Measurements from ENCODE around the gene NSDHL.

Gene NSDHL

DNA sequence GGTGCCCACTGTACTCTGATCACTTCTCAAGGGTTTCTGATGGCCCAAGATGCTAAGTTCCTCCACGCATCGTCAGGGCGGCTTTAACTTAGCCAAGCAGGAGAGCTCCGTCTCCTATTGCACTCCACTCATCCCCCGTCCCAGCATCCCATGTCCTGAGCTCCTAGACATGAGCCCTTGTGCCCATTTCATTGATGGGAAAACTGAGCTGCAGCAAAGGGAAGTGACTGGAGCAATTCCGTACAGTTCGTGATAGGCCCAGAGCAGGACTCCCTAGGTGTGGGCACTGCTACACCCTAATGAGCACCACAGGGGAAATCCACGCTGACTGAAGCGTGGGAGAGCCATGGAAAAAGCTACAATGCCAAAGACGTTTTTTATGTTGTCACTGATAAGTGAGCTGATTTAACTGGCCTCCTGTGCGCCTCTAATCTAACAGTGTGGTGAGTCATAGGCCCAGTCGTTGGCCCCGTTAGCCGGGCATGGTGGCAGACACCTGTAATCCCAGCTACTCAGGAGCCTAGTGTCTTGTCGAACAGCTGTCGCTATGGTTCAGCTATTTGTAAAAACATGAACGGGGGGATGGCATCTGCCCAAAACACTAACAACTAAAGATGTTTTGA lies 14.9 kb downstream of the NSDHL start:
- no peak overlapping the region for H3K9ac ChIP-seq (ENCODE audit: low read depth, low read length)
- no peaks in the 10 kb centered on the region for H3K4me1 ChIP-seq (ENCODE audit: insufficient read depth, low read length)
- no peak overlapping the region for H3K27ac ChIP-seq (ENCODE audit: low read depth, low read length)
- 90% methylated on average over 17 of the region's 17 CpGs for WGBS
- no peak overlapping the region for H3K4me3 ChIP-seq (ENCODE audit: low read length)
- no peaks in the 10 kb centered on the region for H3K9me3 ChIP-seq (ENCODE audit: insufficient read depth, low read depth, low read length)
- peaks cover 38% of the 10 kb centered on the region for H3K36me3 ChIP-seq (ENCODE audit: insufficient read depth, low read length)
- H3K27me3 ChIP-seq (ENCODE audit: insufficient read depth, low read length), result no peaks in the 10 kb centered on the region

DNA sequence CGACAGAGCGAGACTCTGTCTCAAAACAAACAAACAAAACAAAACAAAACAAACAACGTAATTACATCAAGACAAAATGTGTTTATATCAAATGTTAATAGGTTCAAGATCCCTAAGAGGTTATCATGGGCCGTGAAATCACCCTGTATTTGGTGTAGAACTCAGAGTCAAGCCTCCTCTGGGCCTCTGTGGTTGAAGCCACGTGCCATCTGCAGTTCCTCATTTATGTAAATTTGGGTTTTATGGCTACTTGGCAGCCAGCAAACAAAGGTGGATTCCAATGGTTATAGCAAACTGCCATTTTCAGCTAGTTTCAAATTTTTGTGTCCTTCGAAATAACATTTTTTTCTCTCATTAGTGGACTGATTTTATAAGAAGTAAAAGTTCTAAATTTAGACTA lies 16.4 kb downstream of the NSDHL start:
- Histone ChIP-seq H3K4me1 (ENCODE audit: insufficient read depth, low read length) (no peaks in the 10 kb centered on the region), H3K9me3 (ENCODE audit: insufficient read depth, low read depth, low read length) (no peaks in the 10 kb centered on the region), H3K27me3 (ENCODE audit: insufficient read depth, low read length) (no peaks in the 10 kb centered on the region), H3K36me3 (ENCODE audit: insufficient read depth, low read length) (peaks cover 53% of the 10 kb centered on the region), H3K4me3 (ENCODE audit: low read length) (no peak overlapping the region), H3K9ac (ENCODE audit: low read depth, low read length) (no peak overlapping the region), H3K27ac (ENCODE audit: low read depth, low read length) (no peak overlapping the region)
- WGBS, result 90% methylated on average over 2 of the region's 6 CpGs

DNA sequence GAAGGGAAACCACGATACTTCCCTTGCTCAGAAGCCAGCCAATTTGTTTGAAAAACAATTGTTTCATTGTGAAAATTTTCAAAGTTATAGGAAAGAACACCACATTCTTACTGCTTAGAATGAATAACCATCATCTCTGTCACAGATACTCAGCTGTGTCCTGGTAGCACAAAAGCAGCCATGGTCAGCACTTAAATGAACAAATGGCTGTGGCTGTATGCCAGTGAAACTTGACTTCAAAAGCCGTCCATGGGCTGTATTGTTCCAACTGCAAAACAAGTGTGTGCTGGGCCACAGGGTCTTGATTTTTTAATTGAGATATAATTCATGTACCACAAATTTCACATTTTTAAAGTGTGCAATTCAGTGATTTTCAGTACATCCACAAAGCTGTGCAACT lies 19.6 kb downstream of the NSDHL start:
- H3K9me3 ChIP-seq (ENCODE audit: insufficient read depth, low read depth, low read length), result no peaks in the 10 kb centered on the region
- 89% methylated on average over 1 of the region's 2 CpGs for WGBS
- no peak overlapping the region for H3K27ac ChIP-seq (ENCODE audit: low read depth, low read length)
- H3K4me1 ChIP-seq (ENCODE audit: insufficient read depth, low read length), result no peaks in the 10 kb centered on the region
- H3K4me3 ChIP-seq (ENCODE audit: low read length), result no peak overlapping the region
- H3K27me3 ChIP-seq (ENCODE audit: insufficient read depth, low read length), result no peaks in the 10 kb centered on the region
- H3K36me3 ChIP-seq (ENCODE audit: insufficient read depth, low read length), result peaks cover 55% of the 10 kb centered on the region
- H3K9ac ChIP-seq (ENCODE audit: low read depth, low read length), result no peak overlapping the region

DNA sequence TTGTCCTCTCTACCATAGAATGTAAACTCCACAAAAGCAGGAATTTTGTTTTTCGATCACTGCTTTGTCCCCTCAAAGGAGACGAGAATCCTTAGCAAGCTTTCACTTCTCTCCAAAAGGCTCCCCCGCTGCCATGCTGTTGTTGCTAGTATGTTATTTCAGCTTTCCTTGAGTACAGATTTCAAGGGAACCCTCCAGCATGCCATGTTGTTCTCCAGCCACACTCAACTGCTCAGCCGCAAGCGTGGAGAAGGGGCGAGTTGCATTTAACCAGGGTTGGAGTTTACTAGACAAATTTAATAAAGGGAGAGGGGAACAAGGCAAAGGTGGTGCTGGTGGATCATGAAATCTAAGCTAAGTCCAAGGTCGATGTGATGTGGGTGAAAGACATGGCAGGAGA lies 23.1 kb downstream of the NSDHL start:
- no peak overlapping the region for H3K9ac ChIP-seq (ENCODE audit: low read depth, low read length)
- H3K4me3 ChIP-seq (ENCODE audit: low read length), result no peak overlapping the region
- H3K27ac ChIP-seq (ENCODE audit: low read depth, low read length), result no peak overlapping the region
- H3K36me3 ChIP-seq (ENCODE audit: insufficient read depth, low read length), result peaks cover 54% of the 10 kb centered on the region
- no peaks in the 10 kb centered on the region for H3K9me3 ChIP-seq (ENCODE audit: insufficient read depth, low read depth, low read length)
- 97% methylated on average over 5 of the region's 7 CpGs for WGBS
- no peaks in the 10 kb centered on the region for H3K27me3 ChIP-seq (ENCODE audit: insufficient read depth, low read length)
- no peaks in the 10 kb centered on the region for H3K4me1 ChIP-seq (ENCODE audit: insufficient read depth, low read length)

- Histone ChIP-seq H3K4me1 (ENCODE audit: insufficient read depth, low read length) (no peaks in the 10 kb centered on the region), H3K9me3 (ENCODE audit: insufficient read depth, low read depth, low read length) (no peaks in the 10 kb centered on the region), H3K9ac (ENCODE audit: low read depth, low read length) (no peak overlapping the region), H3K27me3 (ENCODE audit: insufficient read depth, low read length) (no peaks in the 10 kb centered on the region), H3K36me3 (ENCODE audit: insufficient read depth, low read length) (peaks cover 72% of the 10 kb centered on the region), H3K4me3 (ENCODE audit: low read length) (no peak overlapping the region), H3K27ac (ENCODE audit: low read depth, low read length) (no peak overlapping the region)
- WGBS, result 87% methylated on average over 3 of the region's 3 CpGs
These were observed 30.3 kb downstream of the NSDHL start for GRCh38 chrX:152861116-152861515.

DNA sequence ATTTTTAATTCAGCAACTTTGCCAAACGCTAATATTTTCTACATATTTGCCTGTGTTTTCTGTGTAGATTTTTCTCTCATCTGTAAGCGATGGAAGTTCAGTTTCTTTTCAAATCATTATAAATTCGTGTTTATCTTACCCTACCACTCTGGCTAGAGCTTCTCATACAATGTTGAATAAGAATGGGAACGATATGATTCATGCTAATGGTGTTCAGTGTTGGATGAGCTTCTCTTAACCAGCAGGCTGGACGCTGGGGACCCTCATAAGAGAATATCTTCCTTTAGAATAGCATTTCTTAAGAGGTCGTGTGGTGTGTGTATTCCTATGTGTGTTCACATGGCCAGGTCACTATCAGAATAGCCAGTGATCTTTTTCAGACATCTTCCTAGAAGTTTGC lies 31.0 kb downstream of the NSDHL start:
- H3K36me3 ChIP-seq (ENCODE audit: insufficient read depth, low read length), result peaks cover 79% of the 10 kb centered on the region
- H3K27me3 ChIP-seq (ENCODE audit: insufficient read depth, low read length), result no peaks in the 10 kb centered on the region

GRCh38 chrX:152865232-152865920 lies 34.5 kb downstream of the NSDHL start:
- no peak overlapping the region for H3K4me3 ChIP-seq (ENCODE audit: low read length)
- 93% methylated on average over 17 of the region's 17 CpGs for WGBS
- peaks cover 85% of the 10 kb centered on the region for H3K36me3 ChIP-seq (ENCODE audit: insufficient read depth, low read length)
- no peaks in the 10 kb centered on the region for H3K9me3 ChIP-seq (ENCODE audit: insufficient read depth, low read depth, low read length)
- H3K27ac ChIP-seq (ENCODE audit: low read depth, low read length), result no peak overlapping the region
- no peaks in the 10 kb centered on the region for H3K27me3 ChIP-seq (ENCODE audit: insufficient read depth, low read length)
- no peak overlapping the region for H3K9ac ChIP-seq (ENCODE audit: low read depth, low read length)
- H3K4me1 ChIP-seq (ENCODE audit: insufficient read depth, low read length), result no peaks in the 10 kb centered on the region

More for the DNA sequence above, 31.0 kb downstream of the NSDHL start:
- Histone ChIP-seq H3K9ac (ENCODE audit: low read depth, low read length) (no peak overlapping the region), H3K4me3 (ENCODE audit: low read length) (no peak overlapping the region), H3K9me3 (ENCODE audit: insufficient read depth, low read depth, low read length) (no peaks in the 10 kb centered on the region), H3K27ac (ENCODE audit: low read depth, low read length) (no peak overlapping the region), H3K4me1 (ENCODE audit: insufficient read depth, low read length) (no peaks in the 10 kb centered on the region)
- WGBS, result 88% methylated on average over 2 of the region's 6 CpGs

DNA sequence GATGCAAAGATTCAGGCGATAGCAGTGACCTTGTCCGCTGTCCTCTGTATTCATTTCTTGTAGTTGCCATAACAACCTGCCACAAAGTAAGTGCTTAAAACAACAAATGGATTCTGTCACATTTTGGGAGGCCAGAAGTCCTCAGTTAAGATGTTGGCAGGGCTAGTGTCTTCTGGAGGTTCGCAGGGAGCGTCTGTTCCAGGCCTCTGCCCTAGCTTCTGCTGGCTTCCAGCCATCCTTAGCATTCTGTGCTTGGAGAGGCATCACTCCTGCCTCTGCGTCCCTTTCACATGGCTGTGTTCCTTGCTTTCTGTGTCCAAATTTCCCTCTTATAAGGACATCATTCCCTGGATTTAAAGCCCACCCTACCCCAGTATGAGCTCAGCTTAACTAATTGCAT lies 35.5 kb downstream of the NSDHL start:
- Histone ChIP-seq H3K27ac (ENCODE audit: low read depth, low read length) (no peak overlapping the region), H3K9ac (ENCODE audit: low read depth, low read length) (no peak overlapping the region), H3K36me3 (ENCODE audit: insufficient read depth, low read length) (peaks cover 77% of the 10 kb centered on the region), H3K4me1 (ENCODE audit: insufficient read depth, low read length) (no peaks in the 10 kb centered on the region), H3K4me3 (ENCODE audit: low read length) (no peak overlapping the region), H3K9me3 (ENCODE audit: insufficient read depth, low read depth, low read length) (no peaks in the 10 kb centered on the region), H3K27me3 (ENCODE audit: insufficient read depth, low read length) (no peaks in the 10 kb centered on the region)
- 90% methylated on average over 5 of the region's 5 CpGs for WGBS

DNA sequence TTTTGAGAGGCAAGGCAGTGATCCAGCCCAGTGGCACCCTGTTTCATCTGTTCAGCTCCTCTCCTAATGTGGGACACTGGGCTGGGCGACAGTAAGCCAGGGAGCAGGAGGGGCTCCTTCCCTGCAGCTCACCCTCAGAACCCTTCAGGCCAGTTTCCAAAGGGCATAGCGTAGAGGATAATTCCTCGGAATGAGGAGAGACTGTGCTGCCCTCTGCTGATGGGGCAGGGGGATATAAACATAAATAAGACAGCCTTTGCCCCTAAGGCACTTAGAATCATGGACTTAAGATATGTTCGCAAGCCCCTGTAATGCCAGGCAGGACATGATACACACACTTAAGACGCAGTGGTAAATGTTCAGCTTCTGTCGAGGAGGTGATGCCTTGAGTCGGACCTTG lies 39.1 kb downstream of the NSDHL start:
- Histone ChIP-seq H3K27ac (ENCODE audit: low read depth, low read length) (no peak overlapping the region), H3K9ac (ENCODE audit: low read depth, low read length) (no peak overlapping the region), H3K27me3 (ENCODE audit: insufficient read depth, low read length) (no peaks in the 10 kb centered on the region), H3K36me3 (ENCODE audit: insufficient read depth, low read length) (peaks cover 52% of the 10 kb centered on the region), H3K4me3 (ENCODE audit: low read length) (no peak overlapping the region), H3K9me3 (ENCODE audit: insufficient read depth, low read depth, low read length) (no peaks in the 10 kb centered on the region), H3K4me1 (ENCODE audit: insufficient read depth, low read length) (no peaks in the 10 kb centered on the region)
- WGBS, result 93% methylated on average over 5 of the region's 7 CpGs

DNA sequence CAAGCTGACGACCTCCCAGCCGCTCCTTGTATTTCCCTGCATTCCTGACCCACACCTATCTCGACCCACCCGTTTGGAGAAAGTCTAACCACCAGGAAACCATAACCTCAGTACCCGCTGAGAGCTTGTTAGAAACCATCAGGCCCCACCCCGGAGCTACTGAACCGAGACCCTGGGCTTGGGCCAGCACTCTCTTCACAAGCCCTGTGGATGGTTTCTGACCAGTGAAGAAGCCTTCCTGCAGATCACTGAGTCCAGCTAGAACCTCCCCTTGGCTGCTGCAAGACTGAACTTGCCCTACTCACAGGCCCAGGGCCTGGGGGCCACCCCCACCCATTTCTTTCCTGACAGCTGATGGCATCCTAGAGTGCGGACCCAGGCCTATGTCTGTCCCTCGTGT lies 40.4 kb downstream of the NSDHL start:
- Histone ChIP-seq H3K27ac (ENCODE audit: low read depth, low read length) (no peak overlapping the region), H3K9me3 (ENCODE audit: insufficient read depth, low read depth, low read length) (no peaks in the 10 kb centered on the region), H3K4me1 (ENCODE audit: insufficient read depth, low read length) (no peaks in the 10 kb centered on the region), H3K27me3 (ENCODE audit: insufficient read depth, low read length) (no peaks in the 10 kb centered on the region), H3K36me3 (ENCODE audit: insufficient read depth, low read length) (peaks cover 40% of the 10 kb centered on the region), H3K9ac (ENCODE audit: low read depth, low read length) (no peak overlapping the region), H3K4me3 (ENCODE audit: low read length) (no peak overlapping the region)
- WGBS, result 89% methylated on average over 9 of the region's 9 CpGs

GRCh38 chrX:152872522-152872921 lies 41.7 kb downstream of the NSDHL start:
- no peaks in the 10 kb centered on the region for H3K9me3 ChIP-seq (ENCODE audit: insufficient read depth, low read depth, low read length)
- no peak overlapping the region for H3K4me3 ChIP-seq (ENCODE audit: low read length)
- no peak overlapping the region for H3K27ac ChIP-seq (ENCODE audit: low read depth, low read length)
- no peak overlapping the region for H3K9ac ChIP-seq (ENCODE audit: low read depth, low read length)
- 89% methylated on average over 2 of the region's 2 CpGs for WGBS
- H3K36me3 ChIP-seq (ENCODE audit: insufficient read depth, low read length), result peaks cover 27% of the 10 kb centered on the region
- no peaks in the 10 kb centered on the region for H3K27me3 ChIP-seq (ENCODE audit: insufficient read depth, low read length)
- no peaks in the 10 kb centered on the region for H3K4me1 ChIP-seq (ENCODE audit: insufficient read depth, low read length)
